ENCODE data around the gene NR2F1. TPM values are rescaled to one million over a fixed set of nuclear protein-coding genes. Genes with fewer than 3 reads are reported as not detected.

The NR2F1 gene
- total RNA-seq, 4 donors from 2014 or later: 1.5 to 6.2 (median 3.2) TPM

- no peak for DNase-seq
- WGBS, 2 donors (ENCODE audit: low coverage in 1 of 2): 22 to 24% methylated on average over 8 of the region's 8 CpGs
- Histone ChIP-seq H3K4me1 (peaks cover 0 to 21% (median 6%) of the 10 kb centered on the region in 4 donors), H3K36me3 (no peaks in the 10 kb centered on the region), H3K27me3 (peaks cover 100% of the 10 kb centered on the region), H3K27ac (no peak overlapping the region), H3K4me3 (no peak overlapping the region), H3K9me3 (no peaks in the 10 kb centered on the region)
- TF ChIP-seq EP300 (IDR thresholded peaks at IDR 0.05; ENCODE audit: low read depth) (no peak), POLR2A (IDR thresholded peaks at IDR 0.05) (no peak), CTCF (IDR thresholded peaks at IDR 0.05) (no peak), POLR2AphosphoS5 (IDR thresholded peaks at IDR 0.05) (no peak)
- intact Hi-C loops (cut with DNase I; ENCODE audit: low total_unique reads): no loop called here
- in situ Hi-C loops (cut with MboI; ENCODE audit: low pct_ligation_motif_present in 1 of 4, low pct_unique_long_range_greater_than_20kb in 1 of 4, low sequenced_read_pairs in 3 of 4): loop anchor here in 2 of 4 donors (25.0 kb wide), 1 partner anchor 187 kb away; no protein-coding TSS in a partner anchor
Measured at GRCh38 chr5:93600409-93601070, 17.5 kb downstream of the NR2F1 start.

GRCh38 chr5:93601071-93601801 is 18.2 kb downstream of the NR2F1 start:
- in situ Hi-C loops (cut with MboI; ENCODE audit: low pct_ligation_motif_present in 1 of 4, low pct_unique_long_range_greater_than_20kb in 1 of 4, low sequenced_read_pairs in 3 of 4) (loop anchor here in 2 of 4 donors (25.0 kb wide), 1 partner anchor 186 kb away; no protein-coding TSS in a partner anchor), intact Hi-C loops (cut with DNase I; ENCODE audit: low total_unique reads) (no loop called here)
- Histone ChIP-seq H3K36me3 (no peaks in the 10 kb centered on the region), H3K9me3 (no peaks in the 10 kb centered on the region), H3K4me3 (no peak overlapping the region), H3K27me3 (peaks cover 100% of the 10 kb centered on the region), H3K27ac (no peak overlapping the region), H3K4me1 (peaks cover 0 to 20% (median 6%) of the 10 kb centered on the region in 4 donors)
- TF ChIP-seq EP300 (IDR thresholded peaks at IDR 0.05; ENCODE audit: low read depth) (no peak), CTCF (IDR thresholded peaks at IDR 0.05) (no peak), POLR2AphosphoS5 (IDR thresholded peaks at IDR 0.05) (no peak), POLR2A (IDR thresholded peaks at IDR 0.05) (no peak)
- WGBS, 2 donors (ENCODE audit: low coverage in 1 of 2): 35 to 41% methylated on average over 2 to 3 of the region's 3 CpGs
- DNase-seq: no peak

- in situ Hi-C loops (cut with MboI; ENCODE audit: low pct_ligation_motif_present in 1 of 4, low pct_unique_long_range_greater_than_20kb in 1 of 4, low sequenced_read_pairs in 3 of 4): loop anchor here in 2 of 4 donors (25.0 kb wide), 1 partner anchor 186 kb away; no protein-coding TSS in a partner anchor
- intact Hi-C loops (cut with DNase I; ENCODE audit: low total_unique reads): no loop called here
- no peaks in the 10 kb centered on the region for H3K9me3 ChIP-seq
- WGBS, 2 donors (ENCODE audit: low coverage in 1 of 2): 36 to 41% methylated on average over 9 of the region's 9 CpGs
- no peak overlapping the region for H3K27ac ChIP-seq
- peaks cover 100% of the 10 kb centered on the region for H3K27me3 ChIP-seq
- no peak for DNase-seq
- no peaks in the 10 kb centered on the region for H3K36me3 ChIP-seq
- no peak overlapping the region for H3K4me3 ChIP-seq
- TF ChIP-seq POLR2A (IDR thresholded peaks at IDR 0.05) (no peak), EP300 (IDR thresholded peaks at IDR 0.05; ENCODE audit: low read depth) (no peak), CTCF (IDR thresholded peaks at IDR 0.05) (no peak), POLR2AphosphoS5 (IDR thresholded peaks at IDR 0.05) (no peak)
- H3K4me1 ChIP-seq: peaks cover 0 to 15% (median 6%) of the 10 kb centered on the region in 4 donors
Measured at GRCh38 chr5:93601802-93602155, 18.8 kb downstream of the NR2F1 start.
